Esophagus (tissue), 2 donors: ENCODE measurements around the gene PUM1. TPM values are rescaled to one million over a fixed set of nuclear protein-coding genes. Genes with fewer than 3 reads are reported as not detected.
A peak's percentile ranks its signal among the peaks of the same experiment; 100 is the strongest.
"Not testable (repeated sequence)": the region's sequence is repeated elsewhere in the genome, so short reads cannot be mapped to it uniquely, and the experiment has no call there.

Experiments used
- H3K27ac ChIP-seq, 2 donors: one replicate each; pipeline ENCODE4 v1.5.1; 2013; ENCODE audit warnings: low read depth in 2 of 2, mild to moderate bottlenecking in 2 of 2, inconsistent platforms in 1 of 2, low read length in 1 of 2, moderate library complexity in 1 of 2
- H3K27me3 ChIP-seq, 2 donors: one replicate each; pipeline ENCODE4 v1.6.1; 2013; ENCODE audit warnings: low read length in 2 of 2, control low read depth in 1 of 2, mild to moderate bottlenecking in 1 of 2; ENCODE audit not compliant: insufficient read depth in 2 of 2, control insufficient read depth in 1 of 2
- H3K36me3 ChIP-seq, 2 donors: one replicate each; pipeline ENCODE4 v1.6.1; 2013; ENCODE audit warnings: low read length in 1 of 2; ENCODE audit not compliant: control insufficient read depth in 2 of 2, insufficient read depth in 2 of 2
- H3K4me1 ChIP-seq, 2 donors: one replicate each; pipeline ENCODE4 v1.6.1; 2013; ENCODE audit warnings: low read length in 1 of 2; ENCODE audit not compliant: control insufficient read depth in 2 of 2, insufficient read depth in 2 of 2
- H3K4me3 ChIP-seq, 2 donors: one replicate each; pipeline ENCODE4 v1.5.1; 2013; ENCODE audit warnings: low read length in 2 of 2, mild to moderate bottlenecking in 2 of 2, low read depth in 1 of 2, moderate library complexity in 1 of 2
- H3K9me3 ChIP-seq, 2 donors: one replicate each; pipeline ENCODE4 v1.6.1; 2013; ENCODE audit warnings: mild to moderate bottlenecking in 2 of 2, low read depth in 1 of 2, low read length in 1 of 2, moderate library complexity in 1 of 2; ENCODE audit not compliant: control insufficient read depth in 2 of 2, insufficient read depth in 1 of 2
- WGBS, 2 donors: extraction: QIAGEN DNeasy Blood & Tissue Kit; methylation state at CpG; one replicate each; pipeline ENCODE4 v1.1.7; 2013; 5-methylcytosine and 5-hydroxymethylcytosine counted together
- polyA plus RNA-seq, 2 donors: library from polyadenylated mRNA; stranded (reverse); fragments of 200-250 nt; gene quantifications; one replicate each; pipeline ENCODE4 v1.2.3, GENCODE V29; 2013
- donor health status: healthy with polysubstance abuse.
- donor health status: Bipolar disorder and iron deficiency.

Gene PUM1
- polyA plus RNA-seq, 2 donors = 15.7 to 16.4 TPM

- WGBS, 2 donors = 0% methylated on average over 8 of the region's 8 CpGs
- peak overlapping the region in 1 of 2 donors; percentile 8 for H3K27ac ChIP-seq
- H3K9me3 ChIP-seq = no peaks in the 10 kb centered on the region
- H3K4me3 ChIP-seq = peak overlapping the region in 1 of 2 donors; percentile 90
- no peaks in the 10 kb centered on the region for H3K4me1 ChIP-seq
- no peaks in the 10 kb centered on the region for H3K27me3 ChIP-seq
- H3K36me3 ChIP-seq = peaks cover 0 to 1% of the 10 kb centered on the region in 2 donors
These were observed 1.3 kb downstream of the PUM1 start for GRCh38 chr1:31064111-31064717.

DNA sequence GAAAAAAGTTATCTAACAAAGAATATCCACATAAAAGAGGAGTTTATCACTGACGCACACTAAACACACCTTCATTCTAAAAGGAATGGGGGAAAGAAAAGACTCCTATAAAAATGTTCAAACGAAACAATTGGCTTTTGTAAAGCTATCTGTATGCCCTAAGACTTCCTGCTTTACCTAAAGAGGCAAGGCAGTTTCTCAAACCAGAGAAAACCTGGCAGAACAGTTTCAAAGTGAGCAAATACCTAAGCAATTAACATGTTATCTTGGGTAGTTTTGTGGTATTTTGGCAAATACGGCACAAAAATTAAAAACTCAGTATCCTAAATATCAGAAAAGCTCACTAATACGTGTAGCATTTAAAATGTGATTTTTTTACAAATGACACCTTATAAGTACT is 1.9 kb downstream of the PUM1 start:
- Histone ChIP-seq H3K4me3 (peak overlapping the region in 1 of 2 donors; percentile 90), H3K36me3 (peaks cover 0 to 3% of the 10 kb centered on the region in 2 donors), H3K9me3 (no peaks in the 10 kb centered on the region), H3K27ac (no peak overlapping the region), H3K4me1 (no peaks in the 10 kb centered on the region), H3K27me3 (no peaks in the 10 kb centered on the region)
- 4 to 8% methylated on average over 4 of the region's 4 CpGs for WGBS, 2 donors

DNA sequence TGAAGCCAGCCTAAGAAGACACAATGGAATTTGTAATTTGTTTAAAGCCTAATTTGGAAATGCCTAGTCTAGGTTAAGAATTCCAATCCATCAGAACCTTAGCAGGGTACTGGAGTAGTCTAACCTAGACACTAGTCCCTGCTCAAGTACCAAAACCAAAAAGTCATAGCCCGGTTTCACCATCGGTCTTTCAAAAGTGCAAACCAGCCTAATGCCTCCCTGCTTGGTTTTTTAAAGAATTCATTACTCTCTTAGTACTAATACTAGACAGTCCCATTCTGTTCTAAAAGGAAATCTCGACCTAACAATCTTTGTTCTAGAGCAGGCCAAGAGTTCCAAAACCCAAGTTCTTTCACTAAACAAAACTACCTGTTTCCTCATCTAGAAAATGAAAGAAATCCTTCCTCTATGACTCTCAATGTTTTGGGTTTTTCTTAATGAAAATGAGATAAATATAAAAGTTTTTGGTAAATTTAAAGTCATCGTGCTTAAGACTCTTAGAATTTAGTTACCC is 2.6 kb downstream of the PUM1 start:
- peaks cover 2 to 3% of the 10 kb centered on the region in 2 donors for H3K36me3 ChIP-seq
- WGBS, 2 donors = 51 to 52% methylated on average over 4 of the region's 4 CpGs
- H3K27me3 ChIP-seq = no peaks in the 10 kb centered on the region
- H3K27ac ChIP-seq = no peak overlapping the region
- H3K4me3 ChIP-seq = peak overlapping the region in 1 of 2 donors; percentile 90
- H3K9me3 ChIP-seq = no peaks in the 10 kb centered on the region
- H3K4me1 ChIP-seq = no peaks in the 10 kb centered on the region

- not testable (repeated sequence) for H3K9me3 ChIP-seq, H3K27ac ChIP-seq, H3K27me3 ChIP-seq, H3K4me1 ChIP-seq, H3K36me3 ChIP-seq
- H3K4me3 ChIP-seq = peak overlapping the region in 1 of 2 donors; percentile 20
- WGBS, 2 donors = 52 to 53% methylated on average over 14 of the region's 14 CpGs
These were observed 3.2 kb downstream of the PUM1 start for GRCh38 chr1:31062162-31062866.

GRCh38 chr1:31058012-31058411 is 7.5 kb downstream of the PUM1 start:
- WGBS, 2 donors = 83 to 91% methylated on average over 4 of the region's 4 CpGs
- no peaks in the 10 kb centered on the region for H3K9me3 ChIP-seq
- no peak overlapping the region for H3K27ac ChIP-seq
- no peaks in the 10 kb centered on the region for H3K27me3 ChIP-seq
- peaks cover 5 to 6% of the 10 kb centered on the region in 2 donors for H3K36me3 ChIP-seq
- no peak overlapping the region for H3K4me3 ChIP-seq
- no peaks in the 10 kb centered on the region for H3K4me1 ChIP-seq

DNA sequence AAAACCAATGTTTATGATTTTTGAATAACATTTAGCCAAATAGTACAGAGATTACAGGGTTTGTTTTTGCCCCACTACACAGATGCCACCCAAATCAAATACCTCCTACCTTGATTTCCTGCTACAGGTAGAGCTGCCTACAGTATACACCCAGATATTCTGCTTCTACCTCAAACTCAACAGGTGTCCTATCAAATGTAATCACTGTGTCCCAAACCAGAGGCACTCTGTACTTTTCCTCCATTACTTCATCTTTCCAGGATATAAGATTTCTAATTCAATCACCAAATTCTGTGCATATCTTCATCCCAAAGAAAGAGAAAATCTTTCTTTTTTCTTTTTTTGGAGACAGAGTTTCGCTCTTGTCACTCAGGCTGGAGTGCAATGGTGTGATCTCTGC is 9.6 kb downstream of the PUM1 start:
- Histone ChIP-seq H3K27ac (no peak overlapping the region), H3K36me3 (peaks cover 5 to 6% of the 10 kb centered on the region in 2 donors), H3K27me3 (no peaks in the 10 kb centered on the region), H3K4me1 (no peaks in the 10 kb centered on the region), H3K4me3 (no peak overlapping the region), H3K9me3 (no peaks in the 10 kb centered on the region)
- 95 to 100% methylated on average over 1 of the region's 1 CpG for WGBS, 2 donors

DNA sequence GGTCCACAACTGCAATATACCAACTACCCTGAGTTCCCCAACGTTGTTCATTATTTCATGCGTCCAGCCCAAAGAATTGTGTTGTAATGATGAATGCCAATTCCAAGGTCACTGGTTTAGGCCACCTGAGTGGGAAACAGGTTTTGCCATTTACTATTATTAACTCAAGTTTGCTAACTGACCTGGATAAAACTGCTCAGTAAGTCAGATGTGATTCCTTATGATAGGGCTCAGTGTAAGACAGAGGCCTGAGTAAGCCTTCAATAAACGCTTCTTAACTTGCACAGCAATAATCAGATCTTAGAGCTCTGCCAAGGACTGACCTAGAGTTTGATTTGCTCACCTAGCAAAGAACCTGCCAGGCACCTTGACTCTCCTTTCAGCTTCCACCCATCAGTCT is 10.0 kb downstream of the PUM1 start:
- no peak overlapping the region for H3K27ac ChIP-seq
- WGBS, 2 donors = 33 to 52% methylated on average over 3 of the region's 3 CpGs
- no peaks in the 10 kb centered on the region for H3K4me1 ChIP-seq
- no peak overlapping the region for H3K4me3 ChIP-seq
- peaks cover 5 to 6% of the 10 kb centered on the region in 2 donors for H3K36me3 ChIP-seq
- no peaks in the 10 kb centered on the region for H3K27me3 ChIP-seq
- H3K9me3 ChIP-seq = no peaks in the 10 kb centered on the region

GRCh38 chr1:31054958-31055481 is 10.5 kb downstream of the PUM1 start:
- Histone ChIP-seq H3K4me3 (no peak overlapping the region), H3K4me1 (no peaks in the 10 kb centered on the region), H3K27me3 (no peaks in the 10 kb centered on the region), H3K9me3 (no peaks in the 10 kb centered on the region), H3K27ac (no peak overlapping the region), H3K36me3 (peaks cover 5 to 6% of the 10 kb centered on the region in 2 donors)
- 80 to 83% methylated on average over 5 of the region's 5 CpGs for WGBS, 2 donors

DNA sequence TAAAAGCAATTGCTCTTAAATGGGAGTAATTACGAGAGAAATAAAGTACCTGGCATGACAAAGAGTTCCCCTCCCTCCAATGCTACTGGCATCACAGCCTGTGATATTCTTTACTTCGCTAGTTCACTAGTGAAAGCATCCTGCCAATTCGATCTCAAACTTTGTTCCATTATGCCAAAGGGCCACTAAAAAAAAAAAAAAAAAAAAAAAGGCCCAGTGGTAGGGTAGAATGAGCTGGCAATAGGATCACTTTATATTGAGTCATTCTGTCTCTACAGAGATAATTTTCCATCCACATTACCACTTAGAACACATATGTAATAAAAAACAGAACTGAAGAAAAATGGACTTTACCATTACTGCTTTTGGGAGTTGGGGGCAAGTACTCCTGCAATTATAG is 11.2 kb downstream of the PUM1 start:
- no peaks in the 10 kb centered on the region for H3K27me3 ChIP-seq
- 47% methylated on average over 3 of the region's 3 CpGs for WGBS, 2 donors
- H3K4me1 ChIP-seq = no peaks in the 10 kb centered on the region
- no peak overlapping the region for H3K27ac ChIP-seq
- H3K36me3 ChIP-seq = peaks cover 5 to 6% of the 10 kb centered on the region in 2 donors
- H3K4me3 ChIP-seq = no peak overlapping the region
- no peaks in the 10 kb centered on the region for H3K9me3 ChIP-seq
